IPS-18c (cell line): ENCODE results near the gene ZNF880.

ENCODE experiments used
- H3K4me3 ChIP-seq: 2 replicates; pipeline ENCODE4 v1.7.0; 2013; ENCODE audit warnings: low read depth, mild to moderate bottlenecking, low read length, moderate library complexity; ENCODE audit not compliant: insufficient read depth
- H3K9me3 ChIP-seq: one replicate; pipeline ENCODE4 v1.6.1; 2013; ENCODE audit warnings: mild to moderate bottlenecking, low read length, moderate library complexity; ENCODE audit not compliant: control insufficient read depth, insufficient read depth

ZNF880 gene

GRCh38 chr19:52428937-52429336 lies 59.2 kb downstream of the ZNF880 start, which contains the start of gene ZNF534:
Gene ZNF534 (plus strand): TSS chr19:52429148. CDS start chr19:52431475, 2,327 bp downstream.
- H3K4me3 ChIP-seq: no peak within 1 kb of the TSS
- H3K9me3 ChIP-seq: peaks cover 8% of the 10 kb centered on the region
